Measurements from ENCODE around the gene TTC27.

DNA sequence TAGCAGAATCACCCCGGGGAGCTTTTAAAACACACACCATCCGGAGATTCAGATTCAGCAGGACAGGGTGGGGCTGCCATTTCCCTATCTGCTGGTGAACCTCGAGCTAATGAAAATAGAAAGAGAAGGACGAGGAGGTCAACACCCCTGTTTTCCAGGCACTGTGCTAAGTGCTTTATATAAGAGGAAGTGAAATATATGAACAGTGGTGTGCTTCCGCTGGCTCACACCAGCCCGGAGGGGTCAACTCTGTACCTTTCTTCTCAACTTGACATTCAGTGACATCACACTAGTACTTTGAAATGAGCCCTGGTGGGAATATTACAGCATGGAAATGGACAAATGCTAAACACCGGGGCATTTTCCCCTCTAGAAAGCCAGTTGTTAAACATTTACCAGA lies 210.6 kb downstream of the TTC27 start:
- TF ChIP-seq, protein P1, sequence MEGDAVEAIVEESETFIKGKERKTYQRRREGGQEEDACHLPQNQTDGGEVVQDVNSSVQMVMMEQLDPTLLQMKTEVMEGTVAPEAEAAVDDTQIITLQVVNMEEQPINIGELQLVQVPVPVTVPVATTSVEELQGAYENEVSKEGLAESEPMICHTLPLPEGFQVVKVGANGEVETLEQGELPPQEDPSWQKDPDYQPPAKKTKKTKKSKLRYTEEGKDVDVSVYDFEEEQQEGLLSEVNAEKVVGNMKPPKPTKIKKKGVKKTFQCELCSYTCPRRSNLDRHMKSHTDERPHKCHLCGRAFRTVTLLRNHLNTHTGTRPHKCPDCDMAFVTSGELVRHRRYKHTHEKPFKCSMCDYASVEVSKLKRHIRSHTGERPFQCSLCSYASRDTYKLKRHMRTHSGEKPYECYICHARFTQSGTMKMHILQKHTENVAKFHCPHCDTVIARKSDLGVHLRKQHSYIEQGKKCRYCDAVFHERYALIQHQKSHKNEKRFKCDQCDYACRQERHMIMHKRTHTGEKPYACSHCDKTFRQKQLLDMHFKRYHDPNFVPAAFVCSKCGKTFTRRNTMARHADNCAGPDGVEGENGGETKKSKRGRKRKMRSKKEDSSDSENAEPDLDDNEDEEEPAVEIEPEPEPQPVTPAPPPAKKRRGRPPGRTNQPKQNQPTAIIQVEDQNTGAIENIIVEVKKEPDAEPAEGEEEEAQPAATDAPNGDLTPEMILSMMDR (IDR thresholded peaks at IDR 0.05 in 4 of 5, conservative IDR thresholded peaks at IDR 0.05 in 1 of 5), result no peak
- no peak for TF ChIP-seq POLR2A (IDR thresholded peaks at IDR 0.05)

Data from gastrocnemius medialis (tissue), 4 donors.